PC-9 (cell line): ENCODE measurements around the gene NBEA. TPM values are rescaled to one million over a fixed set of nuclear protein-coding genes. Genes with fewer than 3 reads are reported as not detected.

Experiments
- BruUV-seq: library from RNA; stranded (reverse); fragments of 400-500 nt; replicated peaks from 2 replicates; lab custom pipeline; 2021; lab: Mats Ljungman, UMichigan
- CTCF ChIA-PET: fragments of 300-600 bp; sonication (Branson Sonifier 250); formaldehyde crosslinking; loops from one replicate; lab custom pipeline; 2022; ENCODE audit warnings: antibody characterized with exemption; lab: Charles Lee
- POLR2A ChIA-PET: fragments of 300-600 bp; sonication (Branson Sonifier 250); formaldehyde crosslinking; loops from one replicate; lab custom pipeline; 2022; ENCODE audit warnings: antibody characterized with exemption; ENCODE audit not compliant: unreplicated experiment; lab: Charles Lee
- DNase-seq, 2 experiments: peaks; one replicate each; pipeline versions ENCODE4 v3.0.0 to v3.0.0-alpha.2; 2015 to 2022; ENCODE audit warnings: mixed read lengths in 1 of 2
- H2AFZ ChIP-seq: fragments of 200-600 bp; sonication (generic); 2 replicates; pipeline ENCODE4 v1.8.1; 2017; ENCODE audit warnings: antibody characterized with exemption
- H3F3A ChIP-seq: fragments of 200-600 bp; sonication (generic); 2 replicates; pipeline ENCODE4 v1.8.1; 2017; ENCODE audit warnings: antibody characterized with exemption, mild to moderate bottlenecking, low read depth; ENCODE audit not compliant: insufficient read depth
- H3K27ac ChIP-seq: fragments of 200-600 bp; sonication (generic); 2 replicates; pipeline ENCODE4 v1.6.1; 2016; ENCODE audit warnings: mixed run types
- H3K27me3 ChIP-seq: fragments of 200-600 bp; sonication (generic); 2 replicates; pipeline ENCODE4 v1.6.1; 2016; ENCODE audit warnings: low read depth, mixed run types; ENCODE audit not compliant: insufficient read depth
- H3K36me3 ChIP-seq: fragments of 200-600 bp; sonication (generic); 2 replicates; pipeline ENCODE4 v1.6.1; 2016; ENCODE audit warnings: low read depth, mixed run types
- H3K4me1 ChIP-seq: fragments of 200-600 bp; sonication (generic); replicated peaks from 2 replicates; pipeline ENCODE4 v1.6.1; 2016; ENCODE audit warnings: mixed run types; ENCODE audit not compliant: insufficient read depth
- H3K4me2 ChIP-seq: fragments of 200-600 bp; sonication (generic); 2 replicates; pipeline ENCODE4 v1.6.1; 2017; ENCODE audit warnings: mixed run types
- H3K4me3 ChIP-seq: fragments of 200-600 bp; sonication (generic); 2 replicates; pipeline ENCODE4 v1.6.1; 2016; ENCODE audit warnings: mixed run types
- H3K79me2 ChIP-seq: fragments of 200-600 bp; sonication (generic); 2 replicates; pipeline ENCODE4 v1.6.1; 2017; ENCODE audit warnings: low read depth, mixed run types
- H3K9me2 ChIP-seq: fragments of 200-600 bp; sonication (generic); 2 replicates; pipeline ENCODE4 v1.8.1; 2017; ENCODE audit warnings: mild to moderate bottlenecking; ENCODE audit not compliant: insufficient read depth
- H3K9me3 ChIP-seq: fragments of 200-600 bp; sonication (generic); 2 replicates; pipeline ENCODE4 v1.8.1; 2016; ENCODE audit warnings: low read depth; ENCODE audit not compliant: insufficient read depth
- H4K20me1 ChIP-seq: fragments of 200-600 bp; sonication (generic); 2 replicates; pipeline ENCODE4 v1.8.1; 2017; ENCODE audit not compliant: insufficient read depth
- EZH2 ChIP-seq: fragments of 200-600 bp; sonication (generic); IDR thresholded peaks from 2 replicates; pipeline ENCODE4 v1.8.0; 2017; ENCODE audit warnings: antibody characterized with exemption, low read depth
- intact Hi-C: fragments of 100-400 bp; cut with micrococcal nuclease; formaldehyde crosslinking; loops from one replicate; pipeline ENCODE4 v1.10.0; 2022; ENCODE audit not compliant: unreplicated experiment
- total RNA-seq: library from RNA; stranded (reverse); gene quantifications from 2 replicates; pipeline ENCODE4 v1.2.3, GENCODE V29; 2021
- TF ChIP-seq, protein P1 (sequence below): fragments of 200-600 bp; sonication (generic); conservative IDR thresholded peaks from 2 replicates; pipeline ENCODE4 v1.6.1; 2017; ENCODE audit warnings: mixed run types, antibody characterized with exemption, mild to moderate bottlenecking, moderate library complexity

NBEA gene
- total RNA-seq, 1 experiment from 2014 or later, result 4.0 TPM

DNA sequence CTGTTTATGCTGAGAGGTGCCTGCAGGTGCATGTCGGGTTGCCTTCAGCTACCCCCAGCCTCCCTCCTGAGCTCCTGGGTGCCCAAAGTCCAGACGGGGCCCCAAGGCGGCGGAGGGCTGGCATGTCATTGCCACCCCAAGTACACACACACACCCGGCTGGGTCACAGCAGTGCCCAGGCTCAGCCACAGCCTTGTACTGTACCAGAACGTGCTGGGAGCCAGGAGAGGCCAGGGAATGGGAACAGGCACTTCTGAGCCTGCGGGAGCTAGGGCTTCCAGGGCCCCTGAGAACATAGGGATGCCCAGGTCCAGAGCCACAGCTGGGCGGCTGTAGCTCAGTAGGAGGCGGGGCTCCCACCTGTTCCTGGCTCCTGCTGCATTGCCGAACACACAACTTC lies 585.4 kb downstream of the NBEA start:
- H3K9me2 ChIP-seq, result no peaks in the 10 kb centered on the region; the same call in 1 of the 2 replicates
- ChIA-PET CTCF (no interaction called here), POLR2A (no interaction called here)
- TF ChIP-seq EZH2, result no peak
- TF ChIP-seq, protein P1, sequence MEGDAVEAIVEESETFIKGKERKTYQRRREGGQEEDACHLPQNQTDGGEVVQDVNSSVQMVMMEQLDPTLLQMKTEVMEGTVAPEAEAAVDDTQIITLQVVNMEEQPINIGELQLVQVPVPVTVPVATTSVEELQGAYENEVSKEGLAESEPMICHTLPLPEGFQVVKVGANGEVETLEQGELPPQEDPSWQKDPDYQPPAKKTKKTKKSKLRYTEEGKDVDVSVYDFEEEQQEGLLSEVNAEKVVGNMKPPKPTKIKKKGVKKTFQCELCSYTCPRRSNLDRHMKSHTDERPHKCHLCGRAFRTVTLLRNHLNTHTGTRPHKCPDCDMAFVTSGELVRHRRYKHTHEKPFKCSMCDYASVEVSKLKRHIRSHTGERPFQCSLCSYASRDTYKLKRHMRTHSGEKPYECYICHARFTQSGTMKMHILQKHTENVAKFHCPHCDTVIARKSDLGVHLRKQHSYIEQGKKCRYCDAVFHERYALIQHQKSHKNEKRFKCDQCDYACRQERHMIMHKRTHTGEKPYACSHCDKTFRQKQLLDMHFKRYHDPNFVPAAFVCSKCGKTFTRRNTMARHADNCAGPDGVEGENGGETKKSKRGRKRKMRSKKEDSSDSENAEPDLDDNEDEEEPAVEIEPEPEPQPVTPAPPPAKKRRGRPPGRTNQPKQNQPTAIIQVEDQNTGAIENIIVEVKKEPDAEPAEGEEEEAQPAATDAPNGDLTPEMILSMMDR, result no peak
- BruUV-seq, result no TSS peak
- no peaks in the 10 kb centered on the region for H4K20me1 ChIP-seq
- no peaks in the 10 kb centered on the region for H3K4me1 ChIP-seq
- DNase-seq, result no peak
- no peak overlapping the region for H3K4me2 ChIP-seq
- H3F3A ChIP-seq, result no peaks in the 10 kb centered on the region
- no peaks in the 10 kb centered on the region for H3K9me3 ChIP-seq
- intact Hi-C loops, result no loop called here
- no peaks in the 10 kb centered on the region for H3K79me2 ChIP-seq
- no peaks in the 10 kb centered on the region for H3K27me3 ChIP-seq
- H2AFZ ChIP-seq, result no peak overlapping the region
- no peak overlapping the region for H3K27ac ChIP-seq
- H3K36me3 ChIP-seq, result no peaks in the 10 kb centered on the region
- no peak overlapping the region for H3K4me3 ChIP-seq

DNA sequence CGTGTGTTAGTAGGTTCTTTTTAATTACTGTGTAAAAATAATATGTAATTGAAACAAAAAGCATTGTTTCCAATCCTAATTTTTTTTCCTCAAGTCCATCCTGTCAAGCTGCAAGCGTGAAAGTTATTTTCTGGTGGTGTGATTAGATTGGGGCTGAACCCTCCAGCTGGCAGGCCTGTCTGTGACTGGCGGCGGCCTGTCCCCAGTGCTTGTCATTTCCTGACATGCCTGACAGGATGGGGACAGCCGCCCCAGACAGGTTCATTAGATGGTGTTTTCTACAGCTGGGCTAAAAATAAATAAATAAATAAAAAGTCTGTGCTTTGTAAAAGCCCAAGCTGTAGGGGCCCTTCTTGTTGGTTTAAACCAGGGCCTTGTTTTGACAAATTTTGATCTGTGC lies 588.1 kb downstream of the NBEA start:
- DNase-seq, result no peak
- no TSS peak for BruUV-seq
- Histone ChIP-seq H3F3A (no peaks in the 10 kb centered on the region), H3K4me2 (no peak overlapping the region), H3K36me3 (no peaks in the 10 kb centered on the region), H4K20me1 (no peaks in the 10 kb centered on the region; the same call in 1 of the 2 replicates), H3K4me3 (no peak overlapping the region), H3K79me2 (no peaks in the 10 kb centered on the region), H2AFZ (no peak overlapping the region), H3K4me1 (no peaks in the 10 kb centered on the region), H3K27ac (no peak overlapping the region), H3K9me2 (no peaks in the 10 kb centered on the region; the same call in 1 of the 2 replicates), H3K27me3 (no peaks in the 10 kb centered on the region), H3K9me3 (no peaks in the 10 kb centered on the region)
- ChIA-PET CTCF (no interaction called here), POLR2A (no interaction called here)
- TF ChIP-seq EZH2, result no peak
- TF ChIP-seq, protein P1, result no peak
- intact Hi-C loops, result no loop called here

DNA sequence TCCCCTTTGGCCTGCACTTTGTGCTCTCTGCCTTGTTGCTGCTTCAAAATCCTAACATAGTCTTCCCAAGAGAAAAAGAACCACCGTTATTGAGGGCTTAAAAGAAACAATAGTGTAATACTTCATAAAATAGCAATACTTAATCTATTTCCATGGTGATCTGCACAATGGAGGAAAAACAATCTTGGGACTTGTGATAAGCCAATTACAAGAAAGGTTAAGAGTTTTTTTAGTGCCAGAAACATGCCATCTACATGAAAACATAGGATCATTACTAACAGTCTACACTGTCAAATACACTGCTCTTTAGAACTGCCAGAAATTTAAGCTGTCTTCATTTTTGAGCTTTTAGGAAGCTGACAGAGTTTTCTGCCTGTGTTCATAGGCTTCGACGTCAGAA lies 588.5 kb downstream of the NBEA start:
- H3K9me2 ChIP-seq, result no peaks in the 10 kb centered on the region; the same call in 1 of the 2 replicates
- TF ChIP-seq, protein P1, result no peak
- TF ChIP-seq EZH2, result no peak
- H2AFZ ChIP-seq, result no peak overlapping the region
- ChIA-PET CTCF (no interaction called here), POLR2A (no interaction called here)
- no peak overlapping the region for H3K4me3 ChIP-seq
- H4K20me1 ChIP-seq, result no peaks in the 10 kb centered on the region; the same call in 1 of the 2 replicates
- H3F3A ChIP-seq, result no peaks in the 10 kb centered on the region
- DNase-seq, result no peak
- intact Hi-C loops, result no loop called here
- no peaks in the 10 kb centered on the region for H3K9me3 ChIP-seq
- H3K4me2 ChIP-seq, result no peak overlapping the region
- no peaks in the 10 kb centered on the region for H3K79me2 ChIP-seq
- no peaks in the 10 kb centered on the region for H3K4me1 ChIP-seq
- no peaks in the 10 kb centered on the region for H3K36me3 ChIP-seq
- no peak overlapping the region for H3K27ac ChIP-seq
- no TSS peak for BruUV-seq
- no peaks in the 10 kb centered on the region for H3K27me3 ChIP-seq
